PC-3 (cell line): ENCODE results near the gene HACD4. TPM values are rescaled to one million over a fixed set of nuclear protein-coding genes. Genes with fewer than 3 reads are reported as not detected.

ENCODE experiments used
- ATAC-seq: fragments of 200-7000 bp; cut with Tn5 transposase; 2 replicates; pipeline ENCODE4 v1.9.1; 2020; ENCODE audit warnings: mild to moderate bottlenecking, moderate library complexity
- Bru-seq: library from RNA; stranded (reverse); fragments of 400-500 nt; gene quantifications from one replicate; lab custom pipeline; 2021; lab: Mats Ljungman, UMichigan
- BruChase-seq, 2 experiments: library from RNA; stranded (reverse); fragments of 400-500 nt; gene quantifications; one replicate each; lab custom pipeline; 2021; lab: Mats Ljungman, UMichigan
- BruUV-seq: library from RNA; stranded (reverse); fragments of 400-500 nt; replicated peaks from 2 replicates; lab custom pipeline; 2021; lab: Mats Ljungman, UMichigan
- CTCF ChIA-PET: fragments of 300-600 bp; sonication (Branson Sonifier 250); formaldehyde crosslinking; loops from one replicate; lab custom pipeline; 2022; ENCODE audit warnings: antibody characterized with exemption; lab: Charles Lee
- POLR2A ChIA-PET: fragments of 300-600 bp; sonication (Branson Sonifier 250); formaldehyde crosslinking; loops from one replicate; lab custom pipeline; 2022; ENCODE audit warnings: antibody characterized with exemption; ENCODE audit not compliant: unreplicated experiment; lab: Charles Lee
- DNase-seq: peaks from one replicate; pipeline ENCODE4 v3.0.0-alpha.2; 2015
- H2AFZ ChIP-seq: fragments of 300-600 bp; sonication (generic); 2 replicates; pipeline ENCODE4 v1.6.0; 2016; ENCODE audit warnings: antibody characterized with exemption, low read length
- H3F3A ChIP-seq: fragments of 300-600 bp; sonication (generic); one replicate; pipeline ENCODE4 v1.6.0; 2017; ENCODE audit warnings: antibody characterized with exemption, low read length, control low read depth, mild to moderate bottlenecking; ENCODE audit not compliant: unreplicated experiment
- H3K27ac ChIP-seq: fragments of 300-600 bp; sonication (generic); 2 replicates; pipeline ENCODE4 v1.5.1; 2016; ENCODE audit warnings: mild to moderate bottlenecking, low read length
- H3K27me3 ChIP-seq: fragments of 300-600 bp; sonication (generic); 2 replicates; pipeline ENCODE4 v1.6.1; 2016; ENCODE audit warnings: low read length, mixed read lengths
- H3K36me3 ChIP-seq: fragments of 300-600 bp; sonication (generic); 2 replicates; pipeline ENCODE4 v1.6.1; 2016; ENCODE audit warnings: low read depth, mixed run types, low read length, mixed read lengths
- H3K4me1 ChIP-seq: fragments of 300-600 bp; sonication (generic); 2 replicates; pipeline ENCODE4 v1.5.1; 2016; ENCODE audit warnings: low read length; ENCODE audit not compliant: insufficient read depth
- H3K4me2 ChIP-seq: fragments of 300-600 bp; sonication (generic); 2 replicates; pipeline ENCODE4 v1.6.0; 2016; ENCODE audit warnings: low read length
- H3K4me3 ChIP-seq: fragments of 300-600 bp; sonication (generic); 2 replicates; pipeline ENCODE4 v1.5.1; 2016; ENCODE audit warnings: mild to moderate bottlenecking, low read length, mixed read lengths
- H3K79me2 ChIP-seq: fragments of 300-600 bp; sonication (generic); 2 replicates; pipeline ENCODE4 v1.6.1; 2017; ENCODE audit warnings: low read length, mixed read lengths
- H3K9ac ChIP-seq: fragments of 300-600 bp; sonication (generic); 2 replicates; pipeline ENCODE4 v1.6.0; 2016; ENCODE audit warnings: mild to moderate bottlenecking, low read length
- H3K9me2 ChIP-seq: fragments of 300-600 bp; sonication (generic); replicated peaks from 2 replicates; pipeline ENCODE4 v1.6.1; 2016; ENCODE audit warnings: mixed run types, low read length, mixed read lengths
- H3K9me3 ChIP-seq: fragments of 300-600 bp; sonication (generic); 2 replicates; pipeline ENCODE4 v1.6.1; 2016; ENCODE audit warnings: low read length, mixed read lengths
- H4K20me1 ChIP-seq: fragments of 300-600 bp; sonication (generic); 2 replicates; pipeline ENCODE4 v1.6.1; 2016; ENCODE audit warnings: low read length, mixed read lengths
- CTCF ChIP-seq: fragments of 300-600 bp; sonication (generic); conservative IDR thresholded peaks from 2 replicates; pipeline ENCODE4 v1.5.1; 2017; ENCODE audit warnings: antibody characterized with exemption, low read depth, mild to moderate bottlenecking, low read length
- EZH2 ChIP-seq: fragments of 300-600 bp; sonication (generic); IDR thresholded peaks from one replicate; pipeline ENCODE4 v1.6.1; 2017; ENCODE audit warnings: antibody characterized with exemption, mild to moderate bottlenecking, low read length; ENCODE audit not compliant: unreplicated experiment
- EZH2phosphoT487 ChIP-seq: fragments of 300-600 bp; sonication (generic); IDR thresholded peaks from 2 replicates; pipeline ENCODE4 v1.6.1; 2018; ENCODE audit warnings: mild to moderate bottlenecking, antibody characterized with exemption, low read length, borderline replicate concordance
- intact Hi-C: fragments of 100-400 bp; cut with micrococcal nuclease; formaldehyde crosslinking; loops from 2 replicates; pipeline ENCODE4 v1.9.0; 2023
- long read RNA-seq: library from polyadenylated mRNA; unstranded; transcript quantifications from one replicate; pipeline ENCODE4 v2.0.0, GENCODE V29; 2021; ENCODE audit not compliant: unreplicated experiment
- total RNA-seq: library from RNA; depleted of rRNA; stranded (reverse); fragments of >200 nt; gene quantifications from 2 replicates; pipeline ENCODE4 v1.2.3, GENCODE V29; 2014; rRNA removed

The HACD4 gene
- total RNA-seq (not detected in 2 replicates), Bru-seq, nascent RNA (not detected), BruChase-seq, experiment 1, labeled RNA remaining after a 6-hour chase (not detected), BruChase-seq, experiment 2, labeled RNA remaining after a 2-hour chase (percentile 6 among the genes with signal in this experiment)
- long read RNA-seq = 0 reads

- DNase-seq = no peak
- TF ChIP-seq CTCF (no peak), EZH2 (no peak)
- intact Hi-C loops = no loop called here
- ATAC-seq = no peak
- Histone ChIP-seq H4K20me1 (no peaks in the 10 kb centered on the region), H3K4me1 (peaks cover 8% of the 10 kb centered on the region), H3K27ac (no peak within 1 kb of the TSS), H3K79me2 (no peaks in the 10 kb centered on the region), H3K9me3 (no peaks in the 10 kb centered on the region), H2AFZ (no peak within 1 kb of the TSS), H3K9me2 (no peaks in the 10 kb centered on the region), H3K4me3 (no peak within 1 kb of the TSS), H3K9ac (no peak within 1 kb of the TSS), H3K4me2 (no peak within 1 kb of the TSS), H3K36me3 (no peaks in the 10 kb centered on the region), H3K27me3 (no peaks in the 10 kb centered on the region), H3F3A (no peaks in the 10 kb centered on the region)
- POLR2A ChIA-PET = no interaction called here
- BruUV-seq = no TSS peak
- CTCF ChIA-PET = no interaction called here
Measured at GRCh38 chr9:21031091-21031807, at the start of gene HACD4. Gene HACD4 (minus strand): TSS chr9:21031640. CDS start chr9:21031590, 50 bp downstream.

- Histone ChIP-seq H3K4me3 (no peak overlapping the region), H2AFZ (no peak overlapping the region), H3K4me1 (no peaks in the 10 kb centered on the region), H3K27me3 (no peaks in the 10 kb centered on the region), H3K79me2 (no peaks in the 10 kb centered on the region), H4K20me1 (no peaks in the 10 kb centered on the region), H3F3A (no peaks in the 10 kb centered on the region), H3K9me3 (no peaks in the 10 kb centered on the region), H3K9me2 (no peaks in the 10 kb centered on the region), H3K27ac (no peak overlapping the region), H3K4me2 (no peak overlapping the region), H3K9ac (no peak overlapping the region), H3K36me3 (no peaks in the 10 kb centered on the region)
- intact Hi-C loops = no loop called here
- ChIA-PET CTCF (no interaction called here), POLR2A (no interaction called here)
- DNase-seq = no peak
- no TSS peak for BruUV-seq
- no peak for ATAC-seq
- TF ChIP-seq EZH2phosphoT487 = no peak
Measured at GRCh38 chr9:21080793-21081192, 49.4 kb upstream of the HACD4 start.

- no peak overlapping the region for H3K4me2 ChIP-seq
- no peaks in the 10 kb centered on the region for H3F3A ChIP-seq
- no peaks in the 10 kb centered on the region for H3K9me3 ChIP-seq
- H3K36me3 ChIP-seq = no peaks in the 10 kb centered on the region
- intact Hi-C loops = no loop called here
- no peak for ATAC-seq
- H3K9ac ChIP-seq = no peak overlapping the region
- no peaks in the 10 kb centered on the region for H4K20me1 ChIP-seq
- H3K4me3 ChIP-seq = no peak overlapping the region
- CTCF ChIA-PET = interaction anchor here (0.6 to 1.3 kb wide), 2 partner anchors 32 to 121 kb away, joined by 3 to 7 read pairs; no protein-coding TSS in a partner anchor
- H3K4me1 ChIP-seq = no peaks in the 10 kb centered on the region
- POLR2A ChIA-PET = interaction anchor here (0.6 kb wide), 1 partner anchor 33 kb away, joined by 3 read pairs; no protein-coding TSS in a partner anchor
- no peak overlapping the region for H2AFZ ChIP-seq
- no TSS peak for BruUV-seq
- no peaks in the 10 kb centered on the region for H3K27me3 ChIP-seq
- TF ChIP-seq CTCF (peak; percentile 45), EZH2 (no peak)
- H3K9me2 ChIP-seq = no peaks in the 10 kb centered on the region
- no peaks in the 10 kb centered on the region for H3K79me2 ChIP-seq
- H3K27ac ChIP-seq = no peak overlapping the region
- DNase-seq = peak; percentile 33
Measured at GRCh38 chr9:21078702-21079101, 47.3 kb upstream of the HACD4 start.
